ENCODE results near the gene GMPR2. TPM values are rescaled to one million over a fixed set of nuclear protein-coding genes. Genes with fewer than 3 reads are reported as not detected.

GMPR2 gene
- total and polyA plus RNA-seq, 8 donors, result 23.6 to 48.1 (median 28.6) TPM

GRCh38 chr14:24207104-24207551 lies 25.6 kb upstream of the GMPR2 start:
- DNase-seq (no peak), ATAC-seq (no peak), FAIRE-seq (no peak)
- 94% methylated on average over 5 of the region's 5 CpGs for WGBS, 2 donors
- intact Hi-C loops (cut with DNase I), result no loop called here
- no peaks in the 10 kb centered on the region for H3K27me3 ChIP-seq
- no peak for TF ChIP-seq CTCF (IDR thresholded peaks at IDR 0.05)
- H3K27ac ChIP-seq, result no peak overlapping the region
- peaks cover 0 to 2% (median 0%) of the 10 kb centered on the region in 3 donors for H3K4me1 ChIP-seq
- H3K36me3 ChIP-seq, result peaks cover 0 to 13% (median 3%) of the 10 kb centered on the region in 3 donors
- no peak overlapping the region for H3K4me3 ChIP-seq
- no peaks in the 10 kb centered on the region for H3K9me3 ChIP-seq

GRCh38 chr14:24207625-24208024 lies 25.1 kb upstream of the GMPR2 start:
- Histone ChIP-seq H3K4me3 (no peak overlapping the region), H3K9me3 (no peaks in the 10 kb centered on the region), H3K27me3 (no peaks in the 10 kb centered on the region), H3K4me1 (peaks cover 0 to 3% (median 0%) of the 10 kb centered on the region in 3 donors), H3K36me3 (peaks cover 0 to 13% (median 3%) of the 10 kb centered on the region in 3 donors), H3K27ac (no peak overlapping the region)
- ATAC-seq (no peak), FAIRE-seq (no peak), DNase-seq (no peak)
- intact Hi-C loops (cut with DNase I), result no loop called here
- no peak for TF ChIP-seq CTCF (IDR thresholded peaks at IDR 0.05)
- WGBS, 2 donors, result 98 to 100% methylated on average over 2 of the region's 2 CpGs

- 85 to 95% methylated on average over 6 of the region's 6 CpGs for WGBS, 2 donors
- H3K27ac ChIP-seq, result no peak overlapping the region
- no peak for FAIRE-seq
- intact Hi-C loops (cut with DNase I), result no loop called here
- H3K36me3 ChIP-seq, result peaks cover 0 to 13% (median 3%) of the 10 kb centered on the region in 3 donors
- H3K4me3 ChIP-seq, result no peak overlapping the region
- no peak for TF ChIP-seq CTCF (IDR thresholded peaks at IDR 0.05)
- H3K4me1 ChIP-seq, result peaks cover 0 to 8% (median 5%) of the 10 kb centered on the region in 3 donors
- DNase-seq, result no peak
- H3K9me3 ChIP-seq, result no peaks in the 10 kb centered on the region
- no peaks in the 10 kb centered on the region for H3K27me3 ChIP-seq
- no peak for ATAC-seq
Measured at GRCh38 chr14:24211311-24211710, 21.4 kb upstream of the GMPR2 start.

- Histone ChIP-seq H3K4me3 (peak within 1 kb of the TSS; percentile 46 to 75 (median 71)), H3K27me3 (no peaks in the 10 kb centered on the region), H3K27ac (peak within 1 kb of the TSS; percentile 85 to 97 (median 96)), H3K9me3 (no peaks in the 10 kb centered on the region), H3K4me1 (peaks cover 0 to 8% (median 5%) of the 10 kb centered on the region in 3 donors), H3K36me3 (peaks cover 0 to 13% (median 3%) of the 10 kb centered on the region in 3 donors)
- intact Hi-C loops (cut with DNase I), result no loop called here
- WGBS, 2 donors, result 3 to 4% methylated on average over 53 of the region's 53 CpGs
- TF ChIP-seq CTCF (IDR thresholded peaks at IDR 0.05), result no peak
- ATAC-seq (peak; percentile 82 to 91 (median 86)), FAIRE-seq (no peak), DNase-seq (peak; percentile 91 to 97 (median 92))
Measured at GRCh38 chr14:24212924-24213865, 19.5 kb upstream of the GMPR2 start, which contains the start of gene CHMP4A. TSS of gene CHMP4A (minus strand) at chr14:24213488. CDS start at chr14:24213439, 49 bp downstream.

Data from pancreas (tissue), 10 donors.